ENCODE results near the gene AIRE. TPM values are rescaled to one million over a fixed set of nuclear protein-coding genes. Genes with fewer than 3 reads are reported as not detected.

The AIRE gene
- total RNA-seq, 1 donor from 2014 or later = not detected

DNA sequence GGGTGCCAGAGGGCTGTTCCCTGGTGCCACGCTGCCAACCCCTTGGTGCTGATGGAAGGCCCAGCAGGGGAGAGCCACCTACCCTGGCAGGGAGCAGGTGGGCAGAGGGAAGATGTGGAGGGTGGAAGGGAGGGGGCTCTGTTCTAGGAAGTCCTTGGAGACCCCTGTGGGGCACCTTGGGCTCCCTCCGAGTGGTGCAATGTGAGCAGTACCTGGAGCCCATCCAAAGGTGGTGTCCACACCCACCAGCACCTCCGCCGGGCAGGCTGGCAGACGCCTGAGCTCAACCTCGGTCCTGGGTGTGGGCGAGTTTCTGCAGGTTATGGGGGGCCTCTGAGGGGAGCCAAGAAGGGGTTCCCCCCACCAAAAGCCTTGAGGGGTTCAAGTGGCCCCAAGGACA is 12.6 kb upstream of the AIRE start:
- Mint-ChIP-seq H3K36me3 (no peaks in the 10 kb centered on the region), H3K4me1 (peaks cover 5% of the 10 kb centered on the region), H3K27ac (no peak overlapping the region), H3K9me3 (peaks cover 2% of the 10 kb centered on the region), H3K4me3 (no peak overlapping the region), H3K27me3 (ENCODE audit: insufficient read depth, low read depth) (peaks cover 10% of the 10 kb centered on the region)
- Histone ChIP-seq H3K4me3 (no peak overlapping the region), H3K27ac (no peak overlapping the region), H3K4me1 (no peaks in the 10 kb centered on the region), H3K27me3 (no peaks in the 10 kb centered on the region), H3K79me2 (ENCODE audit: low read depth) (no peaks in the 10 kb centered on the region), H3K36me3 (no peaks in the 10 kb centered on the region), H2AFZ (replicated peaks) (no peak overlapping the region), H4K20me1 (ENCODE audit: low read depth) (no peaks in the 10 kb centered on the region), H3F3A (ENCODE audit: low read depth) (no peaks in the 10 kb centered on the region), H3K9me3 (ENCODE audit: low read depth) (no peaks in the 10 kb centered on the region), H3K4me2 (no peak overlapping the region), H3K9ac (no peak overlapping the region)
- TF ChIP-seq CTCF (IDR thresholded peaks at IDR 0.05) (no peak), EZH2phosphoT487 (IDR thresholded peaks at IDR 0.05) (no peak), EZH2 (IDR thresholded peaks at IDR 0.05) (no peak)
- DNase-seq (ENCODE audit: low spot score) = no peak

- H3K27ac Mint-ChIP-seq = no peak overlapping the region
- H3K4me1 ChIP-seq = no peaks in the 10 kb centered on the region
- H2AFZ ChIP-seq (replicated peaks) = no peak overlapping the region
- no peak for TF ChIP-seq EZH2phosphoT487 (IDR thresholded peaks at IDR 0.05)
- no peak for TF ChIP-seq CTCF (IDR thresholded peaks at IDR 0.05)
- TF ChIP-seq EZH2 (IDR thresholded peaks at IDR 0.05) = no peak
- no peak overlapping the region for H3K4me3 ChIP-seq
- peaks cover 7% of the 10 kb centered on the region for H3K27me3 ChIP-seq
- H3K27ac ChIP-seq = no peak overlapping the region
- H3K36me3 ChIP-seq = no peaks in the 10 kb centered on the region
- H3K4me1 Mint-ChIP-seq = peaks cover 3% of the 10 kb centered on the region
- no peak overlapping the region for H3K9ac ChIP-seq
- no peak overlapping the region for H3K4me3 Mint-ChIP-seq
- H4K20me1 ChIP-seq (ENCODE audit: low read depth) = no peaks in the 10 kb centered on the region
- H3K79me2 ChIP-seq (ENCODE audit: low read depth) = no peaks in the 10 kb centered on the region
- no peak for DNase-seq (ENCODE audit: low spot score)
- no peak overlapping the region for H3K4me2 ChIP-seq
- H3K27me3 Mint-ChIP-seq (ENCODE audit: insufficient read depth, low read depth) = peaks cover 17% of the 10 kb centered on the region
- no peaks in the 10 kb centered on the region for H3K9me3 ChIP-seq (ENCODE audit: low read depth)
- H3K9me3 Mint-ChIP-seq = peaks cover 2% of the 10 kb centered on the region
- H3K36me3 Mint-ChIP-seq = no peaks in the 10 kb centered on the region
- H3F3A ChIP-seq (ENCODE audit: low read depth) = no peaks in the 10 kb centered on the region
Measured at GRCh38 chr21:44275041-44275440, 10.6 kb upstream of the AIRE start.

- Histone ChIP-seq H3F3A (ENCODE audit: low read depth) (peaks cover 15% of the 10 kb centered on the region), H2AFZ (replicated peaks) (no peak overlapping the region), H3K4me1 (peaks cover 16% of the 10 kb centered on the region), H3K4me2 (no peak overlapping the region), H3K79me2 (ENCODE audit: low read depth) (no peaks in the 10 kb centered on the region), H3K9ac (no peak overlapping the region), H3K36me3 (no peaks in the 10 kb centered on the region), H3K9me3 (ENCODE audit: low read depth) (no peaks in the 10 kb centered on the region), H3K27ac (no peak overlapping the region), H3K4me3 (no peak overlapping the region), H3K27me3 (peaks cover 44% of the 10 kb centered on the region), H4K20me1 (ENCODE audit: low read depth) (peaks cover 16% of the 10 kb centered on the region)
- H3K9me3 Mint-ChIP-seq = peaks cover 2% of the 10 kb centered on the region
- H3K27me3 Mint-ChIP-seq (ENCODE audit: insufficient read depth, low read depth) = peaks cover 14% of the 10 kb centered on the region
- no peak overlapping the region for H3K4me3 Mint-ChIP-seq
- H3K36me3 Mint-ChIP-seq = no peaks in the 10 kb centered on the region
- H3K27ac Mint-ChIP-seq = no peak overlapping the region
- H3K4me1 Mint-ChIP-seq = peaks cover 26% of the 10 kb centered on the region
- no peak for TF ChIP-seq EZH2 (IDR thresholded peaks at IDR 0.05)
- TF ChIP-seq EZH2phosphoT487 (IDR thresholded peaks at IDR 0.05) = no peak
- no peak for TF ChIP-seq CTCF (IDR thresholded peaks at IDR 0.05)
- DNase-seq (ENCODE audit: low spot score) = no peak
Measured at GRCh38 chr21:44279354-44280260, 6.1 kb upstream of the AIRE start.
